Measurements from ENCODE around the gene BICRA.

The BICRA gene

DNA sequence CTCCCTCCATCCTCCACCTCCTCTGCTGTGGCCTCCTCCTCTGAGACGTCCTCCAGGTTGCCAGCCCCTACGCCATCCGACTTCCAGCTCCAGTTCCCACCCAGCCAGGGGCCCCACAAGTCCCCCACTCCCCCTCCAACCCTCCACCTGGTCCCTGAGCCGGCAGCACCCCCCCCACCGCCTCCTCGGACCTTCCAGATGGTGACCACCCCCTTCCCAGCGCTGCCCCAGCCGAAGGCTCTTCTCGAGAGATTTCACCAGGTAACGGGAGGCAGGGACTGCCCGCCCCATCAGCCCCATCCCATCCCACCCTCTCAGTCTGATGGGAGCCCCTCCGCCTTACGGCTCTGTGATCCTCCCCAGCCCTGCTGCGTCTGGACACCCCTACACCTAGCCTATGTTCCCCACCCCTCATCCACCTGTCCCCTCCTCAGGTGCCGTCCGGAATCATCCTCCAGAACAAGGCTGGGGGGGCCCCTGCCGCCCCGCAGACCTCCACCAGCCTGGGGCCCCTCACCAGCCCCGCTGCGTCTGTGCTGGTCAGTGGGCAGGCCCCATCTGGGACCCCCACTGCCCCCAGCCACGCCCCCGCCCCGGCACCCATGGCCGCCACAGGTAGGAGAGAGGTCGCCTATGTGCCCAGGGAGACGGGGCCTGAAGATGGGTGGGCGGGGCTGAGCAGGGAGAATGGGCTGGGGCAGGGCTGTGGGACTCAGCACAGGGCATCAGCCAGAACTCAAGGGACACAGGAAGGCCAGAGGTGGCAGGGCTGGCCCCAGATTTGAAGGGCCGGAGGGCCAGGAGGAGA is 85.7 kb downstream of the BICRA start:
- no peaks in the 10 kb centered on the region for H3K27me3 ChIP-seq (replicated peaks; ENCODE audit: insufficient read depth, low read length)
- no peaks in the 10 kb centered on the region for H3K9me3 ChIP-seq (replicated peaks; ENCODE audit: insufficient read depth, low read length)
- H3K9ac ChIP-seq (ENCODE audit: low read length) = no peak overlapping the region
- H3K27ac ChIP-seq (ENCODE audit: low read length) = no peak overlapping the region
- DNase-seq = no peak
- H3K4me3 ChIP-seq (ENCODE audit: low read length) = no peak overlapping the region
- H3K36me3 ChIP-seq (replicated peaks; ENCODE audit: insufficient read depth, low read length) = no peaks in the 10 kb centered on the region
- H2AFZ ChIP-seq (ENCODE audit: low read length) = no peak overlapping the region
- no peaks in the 10 kb centered on the region for H3F3A ChIP-seq (ENCODE audit: insufficient read depth, low read length)
- no peaks in the 10 kb centered on the region for H3K79me2 ChIP-seq (ENCODE audit: low read length)
- TF ChIP-seq EZH2phosphoT487 (IDR thresholded peaks at IDR 0.05; ENCODE audit: low read length) (no peak), EZH2 (optimal IDR thresholded peaks at IDR 0.05; ENCODE audit: low read depth, low read length) (no peak)
- TF ChIP-seq, protein P1, sequence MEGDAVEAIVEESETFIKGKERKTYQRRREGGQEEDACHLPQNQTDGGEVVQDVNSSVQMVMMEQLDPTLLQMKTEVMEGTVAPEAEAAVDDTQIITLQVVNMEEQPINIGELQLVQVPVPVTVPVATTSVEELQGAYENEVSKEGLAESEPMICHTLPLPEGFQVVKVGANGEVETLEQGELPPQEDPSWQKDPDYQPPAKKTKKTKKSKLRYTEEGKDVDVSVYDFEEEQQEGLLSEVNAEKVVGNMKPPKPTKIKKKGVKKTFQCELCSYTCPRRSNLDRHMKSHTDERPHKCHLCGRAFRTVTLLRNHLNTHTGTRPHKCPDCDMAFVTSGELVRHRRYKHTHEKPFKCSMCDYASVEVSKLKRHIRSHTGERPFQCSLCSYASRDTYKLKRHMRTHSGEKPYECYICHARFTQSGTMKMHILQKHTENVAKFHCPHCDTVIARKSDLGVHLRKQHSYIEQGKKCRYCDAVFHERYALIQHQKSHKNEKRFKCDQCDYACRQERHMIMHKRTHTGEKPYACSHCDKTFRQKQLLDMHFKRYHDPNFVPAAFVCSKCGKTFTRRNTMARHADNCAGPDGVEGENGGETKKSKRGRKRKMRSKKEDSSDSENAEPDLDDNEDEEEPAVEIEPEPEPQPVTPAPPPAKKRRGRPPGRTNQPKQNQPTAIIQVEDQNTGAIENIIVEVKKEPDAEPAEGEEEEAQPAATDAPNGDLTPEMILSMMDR (IDR thresholded peaks at IDR 0.05; ENCODE audit: low read length) = no peak
- H4K20me1 ChIP-seq (ENCODE audit: insufficient read depth, low read length) = no peaks in the 10 kb centered on the region
- H3K4me1 ChIP-seq (ENCODE audit: low read length) = no peaks in the 10 kb centered on the region
- H3K9me2 ChIP-seq (replicated peaks; ENCODE audit: insufficient read depth, low read length) = no peaks in the 10 kb centered on the region
- no peak overlapping the region for H3K4me2 ChIP-seq (ENCODE audit: low read depth, low read length)

DNA sequence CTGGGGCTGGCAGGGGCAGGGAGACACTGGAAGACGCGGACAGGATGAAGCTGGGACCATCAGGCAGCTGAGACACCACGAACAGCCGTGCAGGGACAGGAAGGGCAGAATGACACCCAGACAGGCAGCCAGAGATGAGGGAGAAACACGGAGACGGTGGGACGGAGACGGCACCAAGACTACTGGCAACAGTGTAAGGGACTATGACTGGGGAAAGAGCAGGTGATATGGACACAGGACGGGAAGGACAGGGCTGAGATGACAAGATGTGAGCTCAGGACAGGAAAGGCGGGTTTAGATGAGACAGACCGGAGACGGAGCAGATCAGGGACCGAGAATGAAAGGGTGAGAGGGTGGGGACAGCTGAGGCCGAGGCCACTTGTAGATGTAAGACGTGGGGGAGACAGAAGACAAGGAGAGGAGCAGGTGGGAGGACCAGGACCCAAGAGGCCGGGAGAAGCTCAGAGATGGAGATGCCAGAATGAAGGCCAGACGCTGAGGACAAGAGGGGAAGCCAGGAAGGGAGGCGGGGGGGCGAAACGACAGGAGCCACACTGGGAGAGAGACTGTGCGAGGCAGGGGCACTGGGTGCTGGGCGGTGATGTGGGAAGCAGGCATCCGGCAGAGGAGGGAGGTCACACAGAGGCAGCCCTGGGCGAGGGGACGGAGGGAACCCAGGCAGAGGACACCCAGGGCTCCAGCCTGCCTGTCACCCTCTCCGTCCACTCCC is 86.8 kb downstream of the BICRA start:
- Histone ChIP-seq H3K36me3 (replicated peaks; ENCODE audit: insufficient read depth, low read length) (no peaks in the 10 kb centered on the region), H3K27ac (ENCODE audit: low read length) (no peak overlapping the region), H3K4me2 (ENCODE audit: low read depth, low read length) (no peak overlapping the region)

DNA sequence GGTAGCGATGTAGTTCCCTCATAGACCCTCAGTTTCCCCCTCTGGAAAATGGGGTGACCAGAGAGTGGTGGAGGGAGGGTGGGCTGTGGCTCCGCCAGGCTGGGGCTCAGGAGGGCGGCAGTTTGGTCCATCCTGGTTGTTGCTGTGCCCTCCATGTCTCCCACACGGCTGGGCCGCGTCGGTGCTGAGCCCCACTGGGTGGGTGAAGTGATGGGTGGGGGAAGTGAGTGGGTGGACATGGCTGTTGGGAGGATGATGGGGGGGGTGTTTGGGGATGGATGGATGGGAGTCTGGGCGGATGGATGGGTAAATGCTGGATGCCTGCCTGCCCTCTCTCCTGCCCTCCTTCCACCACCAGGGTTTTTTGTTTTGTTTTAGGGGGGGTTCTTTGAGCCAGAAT is 87.7 kb downstream of the BICRA start:
- Histone ChIP-seq H3K4me2 (ENCODE audit: low read depth, low read length) (no peak overlapping the region), H2AFZ (ENCODE audit: low read length) (no peak overlapping the region), H3K9me2 (replicated peaks; ENCODE audit: insufficient read depth, low read length) (no peaks in the 10 kb centered on the region), H3K4me3 (ENCODE audit: low read length) (no peak overlapping the region), H3K27me3 (replicated peaks; ENCODE audit: insufficient read depth, low read length) (no peaks in the 10 kb centered on the region), H3K79me2 (ENCODE audit: low read length) (no peaks in the 10 kb centered on the region), H3K36me3 (replicated peaks; ENCODE audit: insufficient read depth, low read length) (no peaks in the 10 kb centered on the region), H3K9me3 (replicated peaks; ENCODE audit: insufficient read depth, low read length) (no peaks in the 10 kb centered on the region), H4K20me1 (ENCODE audit: insufficient read depth, low read length) (no peaks in the 10 kb centered on the region), H3K27ac (ENCODE audit: low read length) (no peak overlapping the region), H3F3A (ENCODE audit: insufficient read depth, low read length) (no peaks in the 10 kb centered on the region), H3K9ac (ENCODE audit: low read length) (no peak overlapping the region), H3K4me1 (ENCODE audit: low read length) (no peaks in the 10 kb centered on the region)
- DNase-seq = no peak
- TF ChIP-seq EZH2 (optimal IDR thresholded peaks at IDR 0.05; ENCODE audit: low read depth, low read length) (no peak), EZH2phosphoT487 (IDR thresholded peaks at IDR 0.05; ENCODE audit: low read length) (no peak)

More for the DNA sequence above, 86.8 kb downstream of the BICRA start:
- Histone ChIP-seq H3K9me2 (replicated peaks; ENCODE audit: insufficient read depth, low read length) (no peaks in the 10 kb centered on the region), H3K9me3 (replicated peaks; ENCODE audit: insufficient read depth, low read length) (no peaks in the 10 kb centered on the region), H3K4me3 (ENCODE audit: low read length) (no peak overlapping the region), H3K4me1 (ENCODE audit: low read length) (no peaks in the 10 kb centered on the region), H3K9ac (ENCODE audit: low read length) (no peak overlapping the region), H3F3A (ENCODE audit: insufficient read depth, low read length) (no peaks in the 10 kb centered on the region), H3K79me2 (ENCODE audit: low read length) (no peaks in the 10 kb centered on the region), H2AFZ (ENCODE audit: low read length) (no peak overlapping the region), H3K27me3 (replicated peaks; ENCODE audit: insufficient read depth, low read length) (no peaks in the 10 kb centered on the region), H4K20me1 (ENCODE audit: insufficient read depth, low read length) (no peaks in the 10 kb centered on the region)
- DNase-seq = no peak
- TF ChIP-seq EZH2 (optimal IDR thresholded peaks at IDR 0.05; ENCODE audit: low read depth, low read length) (no peak), EZH2phosphoT487 (IDR thresholded peaks at IDR 0.05; ENCODE audit: low read length) (no peak)
- TF ChIP-seq, protein P1 (IDR thresholded peaks at IDR 0.05; ENCODE audit: low read length) = no peak
